GM21367 (cell line): Measurements from ENCODE around the gene NCSTN.
A peak's percentile ranks its signal among the peaks of the same experiment; 100 is the strongest.
"Not testable (repeated sequence)": the region's sequence is repeated elsewhere in the genome, so short reads cannot be mapped to it uniquely, and the experiment has no call there.

Source experiments
- ATAC-seq: cut with Tn5 transposase; IDR thresholded peaks from one replicate; pipeline ENCODE4 v1.9.1; 2021; ENCODE audit not compliant: unreplicated experiment

The NCSTN gene

GRCh38 chr1:160370561-160371345 is 27.6 kb downstream of the NCSTN start:
- ATAC-seq: no peak

GRCh38 chr1:160371346-160371631 is 28.1 kb downstream of the NCSTN start:
- ATAC-seq: no peak

- no peak for ATAC-seq
Observed at GRCh38 chr1:160371756-160372155, 28.6 kb downstream of the NCSTN start.

GRCh38 chr1:160373696-160374095 is 30.5 kb downstream of the NCSTN start:
- ATAC-seq: no peak

GRCh38 chr1:160374306-160375110 is 31.3 kb downstream of the NCSTN start:
- ATAC-seq: no peak

- no peak for ATAC-seq
Observed at GRCh38 chr1:160375788-160376524, 32.8 kb downstream of the NCSTN start.

GRCh38 chr1:160376525-160377131 is 33.4 kb downstream of the NCSTN start:
- ATAC-seq: peak; percentile 60

- ATAC-seq: no peak
Observed at GRCh38 chr1:160377585-160378206, 34.5 kb downstream of the NCSTN start.

GRCh38 chr1:160384812-160385211 is 41.6 kb downstream of the NCSTN start:
- ATAC-seq: not testable (repeated sequence)

- not testable (repeated sequence) for ATAC-seq
Observed at GRCh38 chr1:160388406-160388805, 45.2 kb downstream of the NCSTN start.

- ATAC-seq: no peak
Observed at GRCh38 chr1:160394673-160395072, 51.5 kb downstream of the NCSTN start.

GRCh38 chr1:160397651-160398050 is 54.5 kb downstream of the NCSTN start:
- ATAC-seq: no peak

GRCh38 chr1:160398823-160399222 is 55.6 kb downstream of the NCSTN start:
- no peak for ATAC-seq

- no peak for ATAC-seq
Observed at GRCh38 chr1:160399544-160400222, 56.5 kb downstream of the NCSTN start.

- no peak for ATAC-seq
Observed at GRCh38 chr1:160400223-160400645, 57.1 kb downstream of the NCSTN start, which contains the start of gene VANGL2. VANGL2 (plus strand) TSS chr1:160400564; CDS start chr1:160415838, 15,274 bp downstream.

- no peak for ATAC-seq
Observed at GRCh38 chr1:160400646-160401486, 57.7 kb downstream of the NCSTN start.

- no peak for ATAC-seq
Observed at GRCh38 chr1:160401487-160401805, 58.3 kb downstream of the NCSTN start.

GRCh38 chr1:160402001-160402795 is 59.0 kb downstream of the NCSTN start:
- ATAC-seq: no peak

- no peak for ATAC-seq
Observed at GRCh38 chr1:160403244-160403643, 60.1 kb downstream of the NCSTN start.
